Fibroblast of the aortic adventitia (primary cell): ENCODE data around the gene TOM1L2. TPM values are rescaled to one million over a fixed set of nuclear protein-coding genes. Genes with fewer than 3 reads are reported as not detected.

ENCODE experiments used
- DNase-seq: peaks from one replicate; pipeline ENCODE4 v3.0.0-alpha.2; 2010; ENCODE audit warnings: low read depth
- H3K4me3 ChIP-seq: 2 replicates; pipeline ENCODE4 v1.5.1; 2011; ENCODE audit warnings: low read depth, mild to moderate bottlenecking, control low read depth, low read length, moderate library complexity
- total RNA-seq: library from RNA; depleted of rRNA; stranded (reverse); fragments of >200 nt; gene quantifications from 2 replicates; pipeline ENCODE4 v1.2.3, GENCODE V29; 2012; ENCODE audit warnings: low replicate concordance
- TF ChIP-seq, protein P1 (sequence below): IDR thresholded peaks from 2 replicates; pipeline ENCODE4 v1.5.1; 2011; ENCODE audit warnings: mild to moderate bottlenecking, low read length, control low read depth, inconsistent platforms; ENCODE audit not compliant: insufficient read depth

The TOM1L2 gene
- total RNA-seq, 1 donor: 40.3 TPM

DNA sequence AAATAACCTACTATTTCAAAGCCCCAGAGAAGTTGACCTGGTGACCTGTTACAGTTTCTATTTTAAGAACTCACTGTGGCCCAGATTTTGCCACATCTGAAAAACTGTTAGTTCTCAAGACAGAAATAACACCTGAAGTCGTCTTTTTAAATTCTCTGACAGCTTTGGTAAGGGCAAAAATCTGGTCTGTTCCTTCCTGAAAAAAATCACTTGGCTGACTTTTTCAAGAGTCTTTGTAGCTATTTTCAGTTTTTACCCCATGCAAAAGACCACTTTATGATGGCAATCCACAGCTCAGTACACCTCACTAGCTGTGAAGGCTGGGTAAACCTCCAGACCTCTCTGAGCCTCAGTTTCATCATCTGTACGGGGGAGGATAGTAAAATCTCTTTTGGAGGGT lies 74.8 kb downstream of the TOM1L2 start:
- DNase-seq: no peak
- TF ChIP-seq, protein P1, sequence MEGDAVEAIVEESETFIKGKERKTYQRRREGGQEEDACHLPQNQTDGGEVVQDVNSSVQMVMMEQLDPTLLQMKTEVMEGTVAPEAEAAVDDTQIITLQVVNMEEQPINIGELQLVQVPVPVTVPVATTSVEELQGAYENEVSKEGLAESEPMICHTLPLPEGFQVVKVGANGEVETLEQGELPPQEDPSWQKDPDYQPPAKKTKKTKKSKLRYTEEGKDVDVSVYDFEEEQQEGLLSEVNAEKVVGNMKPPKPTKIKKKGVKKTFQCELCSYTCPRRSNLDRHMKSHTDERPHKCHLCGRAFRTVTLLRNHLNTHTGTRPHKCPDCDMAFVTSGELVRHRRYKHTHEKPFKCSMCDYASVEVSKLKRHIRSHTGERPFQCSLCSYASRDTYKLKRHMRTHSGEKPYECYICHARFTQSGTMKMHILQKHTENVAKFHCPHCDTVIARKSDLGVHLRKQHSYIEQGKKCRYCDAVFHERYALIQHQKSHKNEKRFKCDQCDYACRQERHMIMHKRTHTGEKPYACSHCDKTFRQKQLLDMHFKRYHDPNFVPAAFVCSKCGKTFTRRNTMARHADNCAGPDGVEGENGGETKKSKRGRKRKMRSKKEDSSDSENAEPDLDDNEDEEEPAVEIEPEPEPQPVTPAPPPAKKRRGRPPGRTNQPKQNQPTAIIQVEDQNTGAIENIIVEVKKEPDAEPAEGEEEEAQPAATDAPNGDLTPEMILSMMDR: no peak
- H3K4me3 ChIP-seq: no peak overlapping the region

- TF ChIP-seq, protein P1: no peak
- no peak for DNase-seq
- no peak overlapping the region for H3K4me3 ChIP-seq
These were observed 75.5 kb downstream of the TOM1L2 start for GRCh38 chr17:17896746-17897145.

DNA sequence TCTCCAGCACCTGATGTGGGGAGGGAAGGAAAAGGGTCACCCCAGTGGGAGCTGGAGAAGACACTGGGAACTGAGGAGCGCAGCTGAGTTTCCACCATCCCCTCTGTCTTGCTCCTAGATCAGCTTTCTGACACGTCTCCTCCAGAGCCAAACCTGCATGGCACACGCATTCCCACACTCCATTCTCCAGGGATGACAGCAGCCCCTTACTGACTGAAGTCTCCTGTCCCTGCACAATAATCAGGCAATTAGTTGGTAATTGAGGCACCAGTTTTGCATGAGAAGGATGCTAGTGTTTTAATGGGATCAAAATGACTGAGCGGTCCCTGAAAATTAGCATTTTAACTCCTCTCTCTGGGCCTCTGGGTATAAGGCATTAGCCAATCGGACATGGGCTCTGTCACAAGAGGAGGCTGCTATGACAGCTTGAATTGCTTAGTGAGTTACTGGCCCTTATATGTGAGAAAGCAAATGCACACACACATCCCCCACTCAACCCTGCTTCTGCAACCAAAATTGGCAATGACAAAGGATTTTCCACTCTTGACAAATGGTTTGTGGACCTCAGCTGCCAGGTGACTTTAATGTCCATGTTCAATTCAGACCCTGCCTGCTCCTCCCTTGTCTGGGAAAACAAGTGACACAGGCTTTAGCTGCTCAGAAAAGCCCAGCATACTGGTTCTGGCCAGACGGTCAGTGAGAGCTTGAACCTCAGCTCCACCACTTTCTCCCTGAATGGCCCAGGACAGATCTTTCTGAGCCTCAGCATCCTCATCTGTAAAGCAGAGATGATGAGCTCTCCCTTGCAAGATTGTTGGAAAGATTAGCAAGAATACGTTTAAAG lies 78.2 kb downstream of the TOM1L2 start:
- H3K4me3 ChIP-seq: no peak overlapping the region
- TF ChIP-seq, protein P1: no peak
- no peak for DNase-seq

DNA sequence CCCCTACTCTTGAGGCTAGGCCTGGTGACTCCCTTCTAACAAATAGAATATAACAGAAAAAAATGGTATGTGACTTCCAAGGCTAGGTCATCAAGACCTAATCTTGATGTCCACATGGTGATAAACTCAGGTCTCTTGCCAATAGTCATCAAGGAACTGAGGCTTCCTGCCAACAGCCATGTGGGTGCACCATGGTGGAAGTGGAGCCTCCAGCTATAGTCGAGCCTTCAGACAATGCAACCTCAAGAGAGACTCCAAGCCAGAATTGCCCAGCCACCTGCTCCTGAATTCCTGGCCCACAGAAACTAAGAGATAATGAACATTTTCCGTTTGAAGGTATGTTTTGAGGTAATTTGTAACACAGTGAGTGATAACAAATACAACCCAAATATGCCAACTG lies 79.5 kb downstream of the TOM1L2 start:
- H3K4me3 ChIP-seq: no peak overlapping the region
- no peak for DNase-seq
- TF ChIP-seq, protein P1: no peak

DNA sequence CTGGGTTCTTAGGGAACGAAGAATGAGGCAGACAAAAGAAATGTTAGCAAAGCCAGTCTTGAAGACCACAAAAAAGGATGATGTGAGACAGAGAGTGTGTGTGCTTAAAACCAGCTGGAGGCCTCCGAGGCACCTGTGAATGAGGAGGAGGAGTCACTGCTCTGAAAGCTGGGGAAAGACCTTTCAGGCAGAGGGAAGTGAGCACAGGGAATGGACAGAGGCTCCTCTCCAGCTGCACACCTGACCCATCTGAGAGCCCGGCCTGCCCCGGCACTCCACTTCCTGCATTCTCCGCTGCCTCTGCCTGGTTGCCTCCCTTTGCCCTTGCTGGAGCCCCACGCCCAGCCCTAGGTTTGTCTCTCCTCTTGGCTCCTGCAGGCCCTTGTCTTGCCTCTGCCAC lies 80.2 kb downstream of the TOM1L2 start:
- TF ChIP-seq, protein P1: no peak
- H3K4me3 ChIP-seq: no peak overlapping the region
- DNase-seq: no peak

DNA sequence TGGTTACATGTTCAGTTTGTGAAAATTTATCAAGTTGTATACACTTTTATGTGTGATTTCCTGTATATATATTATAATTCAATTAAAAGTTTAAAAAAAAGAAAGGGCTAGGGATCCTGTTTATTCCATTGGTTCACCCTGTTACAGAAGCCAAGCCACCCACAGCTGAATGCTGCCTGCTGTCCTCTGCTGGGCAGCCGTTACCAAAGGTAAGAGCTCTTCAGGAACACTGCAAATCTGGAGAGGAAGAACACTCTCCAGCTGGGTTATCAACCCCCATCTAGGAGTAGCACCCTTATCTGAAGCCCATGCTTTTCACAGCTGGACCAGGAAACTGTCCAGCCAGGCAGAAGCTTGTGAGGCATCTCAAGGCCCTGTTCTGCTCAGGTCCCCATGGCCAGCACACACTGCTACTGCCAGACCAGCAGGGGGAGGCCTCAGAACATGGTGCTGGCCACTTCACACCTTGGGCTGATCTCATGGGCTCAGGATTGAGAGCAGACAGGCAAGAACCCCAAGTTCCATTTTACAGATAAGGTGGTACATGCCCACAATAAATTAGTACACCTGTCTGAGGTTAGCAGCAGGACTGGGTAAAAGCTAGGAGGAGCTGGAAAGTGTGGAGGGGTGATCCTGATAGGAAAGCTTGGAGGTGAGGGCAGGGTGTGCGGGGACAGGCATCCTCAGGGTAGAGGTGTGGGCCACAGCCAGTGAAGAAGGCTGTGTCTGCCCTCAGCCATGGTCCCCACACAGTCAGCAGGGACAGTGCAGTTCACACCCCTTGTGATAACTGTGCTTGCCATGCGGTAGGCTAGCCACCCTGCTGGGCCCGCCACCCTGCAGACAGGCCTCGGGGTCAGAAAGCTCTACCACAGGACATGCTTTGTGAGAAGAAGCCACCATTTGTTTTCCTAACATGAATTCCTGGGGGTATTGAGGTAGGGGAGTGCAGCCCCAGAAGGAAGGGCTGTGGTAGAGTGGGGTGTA lies 81.1 kb downstream of the TOM1L2 start:
- DNase-seq: peak; percentile 73
- H3K4me3 ChIP-seq: no peak overlapping the region
- TF ChIP-seq, protein P1: peak; percentile 90
